Stomach (tissue), 4 donors: ENCODE data around the gene EEF1A2.

Experiments used
- EP300 ChIP-seq: sonication (generic); formaldehyde crosslinking; IDR thresholded peaks from one replicate; pipeline ENCODE4 v1.6.1; 2017; ENCODE audit warnings: antibody characterized with exemption
- POLR2A ChIP-seq, 4 donors: fragments of 450-650 bp; IDR thresholded peaks; one replicate each; pipeline ENCODE4 v1.6.1; 2016; ENCODE audit warnings: antibody characterized with exemption in 4 of 4, control low read depth in 2 of 4, mild to moderate bottlenecking in 1 of 4, moderate library complexity in 1 of 4
- POLR2AphosphoS5 ChIP-seq, 3 donors: sonication (generic); formaldehyde crosslinking; IDR thresholded peaks; one replicate each; pipeline ENCODE4 v1.6.1; 2016; ENCODE audit warnings: antibody characterized with exemption in 3 of 3
- TF ChIP-seq, protein P1 (sequence below), 7 experiments: fragments of 450-650 bp in 4 of 7; fragments of 200-600 bp in 3 of 7; sonication (generic) in 3 of 7; IDR thresholded peaks; one replicate each; pipeline ENCODE4 v1.5.1; 2016 to 2019; ENCODE audit warnings: antibody characterized with exemption in 7 of 7, control low read depth in 2 of 7, mild to moderate bottlenecking in 1 of 7

DNA sequence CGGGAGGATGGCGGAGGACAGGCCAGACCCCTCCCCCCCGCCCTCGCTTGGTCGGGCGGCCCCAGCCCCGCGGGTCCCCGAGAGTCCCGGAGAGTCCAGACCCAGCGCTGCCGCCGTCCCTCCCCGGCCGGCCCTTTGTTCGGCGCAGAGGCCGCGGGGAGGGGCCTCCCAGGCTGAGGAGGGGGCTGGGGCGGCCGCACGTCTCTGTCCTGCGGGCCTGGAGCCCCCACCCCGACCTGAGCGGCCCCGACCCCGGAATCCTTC is 27.2 kb downstream of the EEF1A2 start:
- TF ChIP-seq, protein P1, sequence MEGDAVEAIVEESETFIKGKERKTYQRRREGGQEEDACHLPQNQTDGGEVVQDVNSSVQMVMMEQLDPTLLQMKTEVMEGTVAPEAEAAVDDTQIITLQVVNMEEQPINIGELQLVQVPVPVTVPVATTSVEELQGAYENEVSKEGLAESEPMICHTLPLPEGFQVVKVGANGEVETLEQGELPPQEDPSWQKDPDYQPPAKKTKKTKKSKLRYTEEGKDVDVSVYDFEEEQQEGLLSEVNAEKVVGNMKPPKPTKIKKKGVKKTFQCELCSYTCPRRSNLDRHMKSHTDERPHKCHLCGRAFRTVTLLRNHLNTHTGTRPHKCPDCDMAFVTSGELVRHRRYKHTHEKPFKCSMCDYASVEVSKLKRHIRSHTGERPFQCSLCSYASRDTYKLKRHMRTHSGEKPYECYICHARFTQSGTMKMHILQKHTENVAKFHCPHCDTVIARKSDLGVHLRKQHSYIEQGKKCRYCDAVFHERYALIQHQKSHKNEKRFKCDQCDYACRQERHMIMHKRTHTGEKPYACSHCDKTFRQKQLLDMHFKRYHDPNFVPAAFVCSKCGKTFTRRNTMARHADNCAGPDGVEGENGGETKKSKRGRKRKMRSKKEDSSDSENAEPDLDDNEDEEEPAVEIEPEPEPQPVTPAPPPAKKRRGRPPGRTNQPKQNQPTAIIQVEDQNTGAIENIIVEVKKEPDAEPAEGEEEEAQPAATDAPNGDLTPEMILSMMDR (IDR thresholded peaks at IDR 0.05): no peak
- TF ChIP-seq POLR2A (IDR thresholded peaks at IDR 0.05): no peak
- TF ChIP-seq POLR2AphosphoS5 (IDR thresholded peaks at IDR 0.05): no peak
- TF ChIP-seq EP300: no peak
